C4-2B (cell line): ENCODE measurements around the gene REEP6.

Source experiments
- CTCF ChIP-seq: fragments of 450-650 bp; conservative IDR thresholded peaks from 2 replicates; pipeline ENCODE4 v1.5.1; 2017; ENCODE audit warnings: mild to moderate bottlenecking
- ZFX ChIP-seq: fragments of 450-650 bp; IDR thresholded peaks from 2 replicates; pipeline ENCODE4 v1.6.1; 2017

GRCh38 chr19:1505012-1505411 lies 14.0 kb downstream of the REEP6 start:
- TF ChIP-seq CTCF (no peak), ZFX (no peak)
